ENCODE data around the gene COL28A1. TPM values are rescaled to one million over a fixed set of nuclear protein-coding genes. Genes with fewer than 3 reads are reported as not detected.

The COL28A1 gene
- total RNA-seq, 1 donor, result under 0.01 TPM

DNA sequence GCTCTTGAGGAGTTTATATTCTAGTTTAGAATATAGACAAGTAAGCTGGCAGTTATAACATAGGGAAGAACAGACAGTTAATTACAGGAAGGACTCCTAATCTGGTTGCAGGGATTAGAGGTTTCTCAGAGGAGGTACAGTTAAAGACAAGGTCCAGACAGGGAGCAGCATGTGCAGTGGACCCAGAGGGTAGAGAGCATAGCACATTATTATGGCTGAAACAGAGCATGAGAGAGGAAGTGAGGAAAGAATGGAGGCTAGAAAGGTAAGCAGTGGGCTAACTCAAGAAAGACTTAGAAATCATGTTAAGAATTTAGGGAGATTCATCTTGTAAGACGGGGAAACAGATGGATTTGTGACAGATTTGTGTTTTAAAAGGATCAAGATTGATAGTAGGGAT, 40.7 kb upstream of the COL28A1 start:
- TF ChIP-seq, protein P1, sequence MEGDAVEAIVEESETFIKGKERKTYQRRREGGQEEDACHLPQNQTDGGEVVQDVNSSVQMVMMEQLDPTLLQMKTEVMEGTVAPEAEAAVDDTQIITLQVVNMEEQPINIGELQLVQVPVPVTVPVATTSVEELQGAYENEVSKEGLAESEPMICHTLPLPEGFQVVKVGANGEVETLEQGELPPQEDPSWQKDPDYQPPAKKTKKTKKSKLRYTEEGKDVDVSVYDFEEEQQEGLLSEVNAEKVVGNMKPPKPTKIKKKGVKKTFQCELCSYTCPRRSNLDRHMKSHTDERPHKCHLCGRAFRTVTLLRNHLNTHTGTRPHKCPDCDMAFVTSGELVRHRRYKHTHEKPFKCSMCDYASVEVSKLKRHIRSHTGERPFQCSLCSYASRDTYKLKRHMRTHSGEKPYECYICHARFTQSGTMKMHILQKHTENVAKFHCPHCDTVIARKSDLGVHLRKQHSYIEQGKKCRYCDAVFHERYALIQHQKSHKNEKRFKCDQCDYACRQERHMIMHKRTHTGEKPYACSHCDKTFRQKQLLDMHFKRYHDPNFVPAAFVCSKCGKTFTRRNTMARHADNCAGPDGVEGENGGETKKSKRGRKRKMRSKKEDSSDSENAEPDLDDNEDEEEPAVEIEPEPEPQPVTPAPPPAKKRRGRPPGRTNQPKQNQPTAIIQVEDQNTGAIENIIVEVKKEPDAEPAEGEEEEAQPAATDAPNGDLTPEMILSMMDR (IDR thresholded peaks at IDR 0.05; ENCODE audit: insufficient read depth, low read depth, low read length), result no peak
- H3K4me3 ChIP-seq (ENCODE audit: low read depth, low read length), result no peak overlapping the region

DNA sequence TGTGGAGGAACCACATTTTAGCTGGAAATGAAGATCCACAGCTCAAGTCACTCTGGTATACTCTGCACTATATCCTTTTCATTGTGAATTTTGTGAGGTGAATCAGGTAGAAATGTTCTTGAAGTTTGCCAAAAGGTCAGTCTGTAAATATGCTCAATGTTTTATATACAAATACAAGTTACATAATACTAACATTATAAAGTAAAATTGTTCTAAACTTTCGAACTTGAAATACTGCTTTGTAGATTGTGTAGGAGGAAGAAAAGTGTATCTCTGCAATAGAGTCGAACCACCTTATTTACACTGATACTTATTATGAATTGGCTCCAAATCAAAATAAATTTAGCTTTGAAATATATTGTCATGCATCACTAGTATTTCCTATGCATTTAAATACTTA, 38.0 kb upstream of the COL28A1 start:
- TF ChIP-seq, protein P1 (IDR thresholded peaks at IDR 0.05; ENCODE audit: insufficient read depth, low read depth, low read length), result no peak
- no peak overlapping the region for H3K4me3 ChIP-seq (ENCODE audit: low read depth, low read length)
- no peak for DNase-seq (ENCODE audit: low read depth)

More for the DNA sequence above, 40.7 kb upstream of the COL28A1 start:
- DNase-seq (ENCODE audit: low read depth), result no peak

DNA sequence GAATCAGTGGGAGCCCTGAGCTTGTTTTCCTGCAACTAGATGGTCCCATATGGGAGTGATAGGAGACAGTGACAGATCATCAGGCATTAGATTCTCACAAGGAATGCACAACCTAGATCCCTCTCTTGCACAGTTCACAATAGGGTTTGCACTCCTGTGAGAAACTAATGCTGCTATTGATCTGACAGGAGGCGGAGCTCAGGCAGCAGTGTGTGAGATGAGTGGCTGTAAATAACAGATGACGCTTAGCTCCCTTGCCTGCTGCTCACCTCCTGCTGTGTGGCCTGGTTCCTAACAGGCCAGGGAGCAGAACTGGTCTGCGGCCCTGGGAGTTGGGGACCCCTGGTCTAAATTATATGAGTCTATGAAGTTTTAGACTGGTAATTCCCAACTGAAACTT, 34.9 kb upstream of the COL28A1 start:
- no peak for DNase-seq (ENCODE audit: low read depth)
- TF ChIP-seq, protein P1 (IDR thresholded peaks at IDR 0.05; ENCODE audit: insufficient read depth, low read depth, low read length), result no peak
- no peak overlapping the region for H3K4me3 ChIP-seq (ENCODE audit: low read depth, low read length)

DNA sequence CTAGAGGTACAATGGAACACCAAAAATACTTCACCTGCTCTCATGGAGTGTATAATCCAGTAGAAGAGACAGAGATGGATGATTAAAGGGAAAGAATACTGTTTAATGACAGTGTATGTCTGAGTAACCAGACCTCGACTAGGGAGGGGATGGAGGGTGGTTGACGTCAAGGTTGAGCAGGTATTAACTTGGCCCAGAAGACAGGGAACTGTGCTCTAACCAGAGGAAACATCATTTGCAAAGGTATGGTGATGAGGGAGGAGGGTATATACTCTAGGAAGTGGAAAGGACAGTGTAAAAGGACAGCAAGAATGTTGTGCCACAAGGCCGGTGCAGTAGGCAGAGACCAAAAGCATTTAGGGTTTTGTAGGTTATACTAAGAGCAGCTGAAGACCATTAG, 33.9 kb upstream of the COL28A1 start:
- no peak for DNase-seq (ENCODE audit: low read depth)
- TF ChIP-seq, protein P1 (IDR thresholded peaks at IDR 0.05; ENCODE audit: insufficient read depth, low read depth, low read length), result no peak
- H3K4me3 ChIP-seq (ENCODE audit: low read depth, low read length), result no peak overlapping the region

DNA sequence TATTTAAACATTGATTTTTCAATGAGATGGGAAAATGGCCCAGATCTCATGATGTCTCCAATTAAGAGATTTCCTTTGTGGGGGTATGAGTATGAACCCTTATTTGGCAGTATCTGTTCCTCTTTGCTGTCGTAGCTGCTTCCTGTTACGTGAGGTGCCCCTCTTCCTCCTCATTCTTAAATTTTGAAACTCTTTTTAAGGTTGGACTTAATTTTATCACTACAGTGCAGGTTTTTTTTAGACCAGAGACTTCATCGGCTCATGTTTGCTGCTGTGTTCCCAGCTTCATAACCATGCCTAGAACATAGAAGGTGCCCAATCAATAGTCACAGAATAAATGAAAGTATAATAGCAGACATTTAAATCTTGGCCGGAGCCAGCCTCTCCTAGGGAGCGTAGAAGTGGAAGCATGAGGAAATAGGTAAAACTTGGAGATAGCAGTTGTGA, 33.4 kb upstream of the COL28A1 start:
- no peak overlapping the region for H3K4me3 ChIP-seq (ENCODE audit: low read depth, low read length)
- DNase-seq (ENCODE audit: low read depth), result no peak
- TF ChIP-seq, protein P1 (IDR thresholded peaks at IDR 0.05; ENCODE audit: insufficient read depth, low read depth, low read length), result no peak

DNA sequence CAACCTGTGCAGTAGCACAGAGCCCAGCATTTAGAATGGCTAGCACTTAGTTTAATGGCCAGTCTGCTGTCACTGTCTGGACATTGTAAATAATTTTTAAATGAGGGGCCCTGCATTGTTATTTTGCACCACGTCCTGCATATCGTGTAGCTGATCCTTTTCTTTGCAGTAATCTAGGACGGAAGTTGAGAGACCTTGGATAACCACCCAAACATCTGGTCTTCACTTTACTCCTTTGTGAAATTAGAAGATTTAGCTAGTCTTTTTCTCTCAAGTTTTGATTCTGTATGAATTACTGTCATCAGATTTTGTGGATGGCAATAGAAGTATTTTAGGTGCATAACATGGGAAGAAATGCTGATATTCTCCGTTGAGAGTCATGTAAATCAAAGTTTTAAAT, 32.9 kb upstream of the COL28A1 start:
- TF ChIP-seq, protein P1 (IDR thresholded peaks at IDR 0.05; ENCODE audit: insufficient read depth, low read depth, low read length), result no peak
- no peak for DNase-seq (ENCODE audit: low read depth)
- peak overlapping the region; percentile 83 for H3K4me3 ChIP-seq (ENCODE audit: low read depth, low read length)

DNA sequence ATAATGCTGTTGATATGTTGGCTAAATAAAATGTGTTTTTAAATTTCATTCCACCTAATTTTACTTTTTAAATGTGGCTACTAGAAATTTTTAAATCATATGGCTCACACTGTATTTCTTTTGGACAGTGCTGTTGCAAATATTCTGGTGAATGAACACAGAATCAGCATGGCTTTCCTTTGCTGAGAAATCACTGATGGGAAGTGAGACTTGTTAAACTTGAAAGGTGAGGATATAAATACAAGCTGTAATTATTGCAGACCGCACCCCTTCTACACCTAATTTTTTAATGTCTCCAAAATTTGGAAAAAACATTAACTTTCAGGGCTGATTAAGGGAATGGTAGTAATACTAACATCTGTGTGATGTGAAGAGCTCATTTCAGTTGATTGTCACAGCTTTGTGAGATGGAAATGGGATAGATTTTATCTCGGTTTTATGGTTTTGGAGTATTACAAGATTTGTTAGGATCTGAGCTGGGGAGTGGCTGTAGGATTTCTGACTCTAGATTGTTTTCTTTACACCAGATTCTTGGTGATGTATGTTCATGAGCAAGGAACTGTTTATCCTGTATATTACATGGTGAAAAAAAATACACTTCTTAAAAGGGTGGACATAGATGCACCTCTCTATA, 32.3 kb upstream of the COL28A1 start:
- peak overlapping the region; percentile 83 for H3K4me3 ChIP-seq (ENCODE audit: low read depth, low read length)
- no peak for DNase-seq (ENCODE audit: low read depth)
- TF ChIP-seq, protein P1 (IDR thresholded peaks at IDR 0.05; ENCODE audit: insufficient read depth, low read depth, low read length), result no peak

Measured in fibroblast of villous mesenchyme (primary cell).